GM21723 (cell line): Measurements from ENCODE around the gene KCNRG.
A peak's percentile ranks its signal among the peaks of the same experiment; 100 is the strongest.
"Not testable (repeated sequence)": the region's sequence is repeated elsewhere in the genome, so short reads cannot be mapped to it uniquely, and the experiment has no call there.

ENCODE experiments used
- ATAC-seq: cut with Tn5 transposase; IDR thresholded peaks from one replicate; pipeline ENCODE4 v1.9.1; 2021; ENCODE audit warnings: mild to moderate bottlenecking, moderate library complexity; ENCODE audit not compliant: unreplicated experiment

Gene KCNRG

DNA sequence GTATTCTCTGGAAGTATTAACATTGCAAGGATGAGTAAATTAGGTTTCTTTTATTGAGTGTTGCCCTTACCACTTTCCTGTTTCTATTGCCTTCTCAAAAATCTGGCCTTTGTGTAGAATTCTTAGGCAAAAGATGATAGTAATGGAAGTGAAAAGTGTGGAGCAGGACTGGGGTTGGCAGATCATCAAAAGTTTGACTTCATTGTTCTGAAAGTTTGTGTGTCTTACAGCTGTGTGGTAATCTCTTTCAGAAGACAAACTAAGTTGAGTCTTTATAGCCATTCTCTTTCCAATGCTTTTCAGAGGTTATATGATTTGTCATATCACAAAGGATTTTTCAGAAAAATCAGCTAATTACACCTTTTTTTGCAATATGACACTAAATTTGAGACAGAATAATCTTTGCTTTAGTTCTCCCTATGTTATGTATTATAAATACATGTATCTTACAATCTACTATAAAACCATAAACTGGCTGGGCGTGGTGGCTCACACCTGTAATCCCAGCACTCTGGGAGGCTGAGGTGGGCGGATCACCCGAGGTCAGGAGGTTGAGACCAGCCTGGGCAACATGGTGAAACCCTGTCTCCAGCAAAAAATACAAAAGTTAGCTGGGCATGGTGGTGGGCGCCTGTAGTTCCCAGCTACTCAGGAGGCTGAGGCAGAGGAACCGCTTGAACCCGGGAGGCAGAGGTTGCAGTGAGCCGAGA, 8.7 kb upstream of the KCNRG start:
- no peak for ATAC-seq

DNA sequence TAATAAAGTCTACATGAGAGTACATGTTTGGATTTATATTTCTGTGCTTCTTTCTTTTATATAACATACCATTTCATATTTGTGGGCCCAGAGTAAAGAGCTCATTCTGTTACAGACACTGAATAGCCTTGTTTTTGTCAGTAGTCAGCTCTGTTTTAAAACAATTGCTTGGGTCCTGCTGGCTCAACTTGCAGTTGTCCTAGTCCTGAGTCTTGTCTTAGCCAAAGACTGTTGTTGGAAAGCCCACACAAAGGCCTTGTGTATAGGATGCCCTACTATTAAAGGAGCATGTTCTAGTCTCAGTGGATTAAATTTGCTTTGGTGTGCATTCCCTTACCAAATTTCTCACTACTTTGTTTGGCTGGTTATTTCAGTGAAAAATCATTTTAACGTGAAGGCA, 3.8 kb upstream of the KCNRG start:
- ATAC-seq, result no peak

DNA sequence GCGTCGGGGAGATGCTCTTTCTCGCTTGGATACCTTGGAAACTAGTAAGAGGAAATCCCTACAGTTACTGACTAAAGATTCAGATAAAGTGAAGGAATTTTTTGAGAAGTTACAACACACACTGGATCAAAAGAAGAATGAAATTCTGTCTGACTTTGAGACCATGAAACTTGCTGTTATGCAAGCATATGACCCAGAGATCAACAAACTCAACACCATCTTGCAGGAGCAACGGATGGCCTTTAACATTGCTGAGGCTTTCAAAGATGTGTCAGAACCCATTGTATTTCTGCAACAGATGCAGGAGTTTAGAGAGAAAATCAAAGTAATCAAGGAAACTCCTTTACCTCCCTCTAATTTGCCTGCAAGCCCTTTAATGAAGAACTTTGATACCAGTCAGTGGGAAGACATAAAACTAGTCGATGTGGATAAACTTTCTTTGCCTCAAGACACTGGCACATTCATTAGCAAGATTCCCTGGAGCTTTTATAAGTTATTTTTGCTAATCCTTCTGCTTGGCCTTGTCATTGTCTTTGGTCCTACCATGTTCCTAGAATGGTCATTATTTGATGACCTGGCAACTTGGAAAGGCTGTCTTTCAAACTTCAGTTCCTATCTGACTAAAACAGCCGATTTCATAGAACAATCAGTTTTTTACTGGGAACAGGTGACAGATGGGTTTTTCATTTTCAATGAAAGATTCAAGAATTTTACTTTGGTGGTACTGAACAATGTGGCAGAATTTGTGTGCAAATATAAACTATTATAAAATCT, 2.7 kb upstream of the KCNRG start:
- ATAC-seq, result no peak

DNA sequence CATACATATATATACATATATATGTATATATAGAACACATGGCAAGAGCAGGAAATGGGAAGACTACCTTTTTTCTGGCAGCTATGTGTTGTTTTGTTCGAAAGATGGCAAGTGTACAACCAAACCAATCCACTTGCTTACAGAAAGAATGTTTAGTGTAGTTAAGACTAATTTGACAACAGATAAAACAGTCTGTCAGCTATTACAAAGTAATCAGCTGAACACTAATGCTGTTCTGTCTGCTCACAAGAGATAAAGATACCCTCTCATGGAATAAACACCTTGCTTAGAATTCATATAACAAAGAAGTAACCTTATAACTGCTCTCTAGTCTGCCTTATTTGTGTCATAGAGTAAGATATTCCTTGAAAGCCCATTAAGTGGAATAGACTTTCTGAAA, 858 bp upstream of the KCNRG start:
- no peak for ATAC-seq

DNA sequence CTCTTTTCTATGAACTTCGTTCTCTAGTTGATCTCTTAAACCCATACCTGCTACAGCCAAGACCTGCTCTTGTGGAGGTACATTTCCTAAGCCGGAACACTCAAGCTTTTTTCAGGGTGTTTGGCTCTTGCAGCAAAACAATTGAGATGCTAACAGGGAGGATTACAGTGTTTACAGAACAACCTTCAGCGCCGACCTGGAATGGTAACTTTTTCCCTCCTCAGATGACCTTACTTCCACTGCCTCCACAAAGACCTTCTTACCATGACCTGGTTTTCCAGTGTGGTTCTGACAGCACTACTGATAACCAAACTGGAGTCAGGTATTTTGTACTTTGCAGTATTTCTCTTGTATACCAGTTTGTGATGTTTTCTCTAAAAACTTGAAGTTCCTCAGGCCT, 506 bp downstream of the KCNRG start:
- ATAC-seq, result no peak

DNA sequence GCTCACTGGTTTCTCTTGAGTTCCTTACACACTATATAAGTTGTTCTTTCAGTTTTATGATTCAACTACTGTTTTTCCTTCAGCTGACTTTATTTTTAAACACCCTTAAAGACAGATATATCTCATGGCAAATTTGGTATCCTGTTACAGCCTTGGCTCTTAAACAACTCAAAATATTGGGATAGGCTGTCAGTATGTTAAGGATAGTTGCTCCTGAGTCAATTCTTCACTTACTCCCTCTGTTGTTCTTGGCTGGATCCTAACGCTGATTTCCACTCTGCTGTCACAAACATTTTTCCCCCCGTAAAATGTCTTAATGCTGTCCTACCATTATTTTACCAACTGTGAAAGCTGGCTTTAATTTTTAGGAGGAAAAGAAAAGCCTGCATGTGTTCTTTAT, 1.2 kb downstream of the KCNRG start:
- no peak for ATAC-seq

DNA sequence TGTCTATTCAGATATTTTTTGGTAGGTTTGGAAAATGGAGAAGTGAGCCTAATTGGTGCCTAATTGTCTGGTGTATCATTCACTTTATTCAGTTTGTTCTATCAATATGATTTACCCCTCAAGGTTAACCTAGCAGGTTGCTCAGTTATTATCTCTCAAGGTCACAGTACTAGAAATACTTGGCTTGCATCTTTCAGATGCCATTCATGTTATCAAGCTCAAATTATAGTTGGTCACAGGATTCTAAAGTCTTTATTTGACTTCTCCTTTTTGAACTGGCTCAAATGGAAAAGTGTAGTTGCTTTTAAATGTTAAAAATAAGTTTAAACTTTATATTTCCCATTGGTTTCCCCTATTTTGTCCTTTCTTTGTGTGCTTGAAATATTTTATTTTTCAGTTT, 2.6 kb downstream of the KCNRG start:
- ATAC-seq, result no peak

DNA sequence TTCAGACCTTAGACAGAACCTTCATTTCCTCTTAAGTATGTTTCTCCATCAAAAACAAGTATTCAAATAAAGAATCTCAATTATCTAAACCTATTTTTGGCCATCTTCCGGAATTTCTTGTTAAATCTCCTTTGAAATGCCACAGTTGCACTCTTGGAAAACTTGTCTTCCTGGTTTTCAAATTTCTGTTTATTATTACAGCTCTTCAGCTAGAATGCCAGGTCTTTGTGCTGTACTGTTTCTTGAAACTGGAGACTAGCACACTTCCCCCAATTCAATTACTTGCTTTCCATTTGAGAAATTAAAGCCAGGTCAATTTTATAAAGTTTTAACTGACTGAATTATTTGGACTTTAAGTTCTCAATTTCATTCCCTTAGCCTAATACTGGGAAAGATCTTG, 10.2 kb downstream of the KCNRG start:
- no peak for ATAC-seq

DNA sequence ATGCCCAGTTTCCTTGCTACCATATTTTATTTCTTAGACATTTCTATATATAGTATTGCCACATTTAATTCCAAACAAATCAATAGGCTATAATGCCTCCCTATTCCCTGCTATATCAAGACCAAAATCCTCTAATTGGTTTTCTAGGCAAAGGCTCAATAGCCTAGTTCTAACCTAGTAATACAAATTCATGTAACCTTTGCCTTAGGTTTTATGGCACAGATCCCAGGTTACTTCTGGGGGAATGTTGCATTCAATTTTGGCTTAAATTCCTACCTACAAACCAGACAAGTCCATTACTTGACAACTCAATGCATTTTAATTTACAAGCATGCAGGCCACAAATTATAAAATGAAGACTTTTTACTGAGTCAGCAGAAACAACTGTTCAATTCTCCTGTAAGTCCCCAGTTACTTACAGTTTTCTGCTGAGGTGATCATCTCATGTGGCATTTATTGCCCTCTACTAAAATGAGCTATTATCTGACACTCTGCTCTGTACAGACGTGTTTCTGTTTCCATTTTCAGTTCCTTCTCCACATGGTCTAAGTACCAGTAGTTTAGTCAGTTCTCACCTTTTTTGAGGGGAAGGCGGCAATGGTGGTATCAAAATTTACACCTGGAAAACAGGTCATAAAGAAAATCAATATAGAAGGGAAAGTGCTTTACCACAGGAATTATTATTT, 11.7 kb downstream of the KCNRG start:
- ATAC-seq, result peak; percentile 99

DNA sequence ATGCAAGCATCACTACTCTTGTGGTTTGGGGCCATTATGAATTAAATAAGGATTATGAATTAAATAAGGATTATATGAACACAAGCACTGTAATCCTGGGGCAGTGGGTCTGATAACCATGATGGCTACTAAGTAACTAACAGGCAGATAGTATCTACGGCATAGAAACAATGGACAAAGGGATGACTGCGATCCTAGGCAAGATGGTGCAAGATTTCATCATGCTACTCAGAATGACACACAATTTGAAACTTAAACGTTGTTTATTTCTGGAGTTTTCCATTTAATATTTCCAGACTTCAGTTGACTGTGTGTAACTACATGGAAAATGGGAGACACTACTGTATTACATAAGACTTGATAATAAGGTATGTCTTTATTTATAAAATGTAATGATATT, 15.1 kb downstream of the KCNRG start:
- ATAC-seq, result no peak

DNA sequence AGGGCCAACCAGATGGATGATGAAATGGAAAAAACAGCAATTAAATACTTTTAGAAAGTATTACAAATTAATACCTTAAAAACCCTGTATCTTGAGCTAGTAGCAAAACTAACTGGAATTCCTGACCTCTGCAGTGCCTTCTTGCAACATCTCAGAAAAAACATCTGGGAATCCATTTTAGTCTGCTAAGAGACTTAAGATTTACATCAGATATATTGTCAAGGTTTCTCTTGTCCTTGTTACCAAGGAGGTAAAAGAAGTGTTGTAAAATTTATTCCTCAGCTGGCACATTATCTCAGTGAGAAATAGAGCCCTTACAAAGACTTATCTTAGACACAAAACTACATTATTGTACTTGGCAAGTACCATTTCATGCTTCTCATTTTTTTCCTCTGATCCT, 18.5 kb downstream of the KCNRG start:
- ATAC-seq, result no peak

DNA sequence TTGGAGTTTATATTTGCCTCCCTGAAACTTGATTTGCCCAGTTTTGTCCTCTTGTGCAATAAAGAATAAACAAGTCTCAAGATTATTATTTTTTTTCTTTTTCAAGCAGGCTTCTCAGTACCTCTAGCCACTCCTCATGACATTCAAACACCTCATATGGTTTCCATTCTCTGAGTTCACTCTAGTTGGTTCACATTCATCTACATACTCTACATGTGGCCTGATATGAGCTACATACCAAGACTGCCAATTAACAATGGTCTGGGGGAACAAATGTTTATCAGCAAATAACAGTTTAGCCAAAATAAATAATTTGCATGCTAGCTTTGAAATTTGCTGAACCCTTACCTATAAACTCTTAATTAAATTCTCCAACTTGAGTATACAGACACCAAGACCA, 22.5 kb downstream of the KCNRG start:
- no peak for ATAC-seq

DNA sequence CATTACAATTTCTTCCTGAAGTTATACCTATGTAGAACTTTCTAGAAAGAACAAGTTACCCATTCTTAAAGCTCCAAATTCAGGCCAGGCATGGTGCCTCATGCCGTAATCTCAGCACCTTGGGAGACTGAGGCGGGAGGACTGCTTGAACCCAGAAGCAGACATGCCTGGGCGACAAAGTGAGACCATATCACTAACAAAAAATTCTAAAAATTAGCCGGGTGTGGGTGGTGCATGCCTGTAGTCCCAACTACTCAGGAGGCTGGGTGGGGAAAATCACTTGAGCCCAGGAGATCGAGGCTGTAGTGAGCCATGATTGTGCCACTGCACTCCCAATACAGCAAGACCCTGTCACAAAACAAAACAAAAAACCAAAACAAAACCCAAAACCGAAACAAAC, 23.0 kb downstream of the KCNRG start:
- no peak for ATAC-seq

DNA sequence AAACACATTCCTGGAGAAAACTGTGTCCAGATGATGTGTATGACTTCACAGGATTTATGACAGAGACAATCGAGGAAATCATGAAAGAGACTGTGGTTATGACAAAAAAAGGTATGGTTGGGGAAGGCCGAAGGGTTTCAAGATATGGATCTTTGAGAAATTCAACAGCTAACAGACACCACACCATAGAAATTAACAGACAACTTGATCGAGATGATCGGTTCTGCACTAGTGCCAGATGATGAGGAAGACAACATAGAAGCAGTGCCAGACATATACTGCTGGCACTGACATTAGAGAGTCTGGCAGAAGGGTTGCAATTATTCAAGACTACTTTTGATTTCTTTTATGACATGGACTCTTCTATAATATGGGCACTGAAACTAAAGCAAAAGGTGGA, 37.2 kb downstream of the KCNRG start:
- no peak for ATAC-seq

DNA sequence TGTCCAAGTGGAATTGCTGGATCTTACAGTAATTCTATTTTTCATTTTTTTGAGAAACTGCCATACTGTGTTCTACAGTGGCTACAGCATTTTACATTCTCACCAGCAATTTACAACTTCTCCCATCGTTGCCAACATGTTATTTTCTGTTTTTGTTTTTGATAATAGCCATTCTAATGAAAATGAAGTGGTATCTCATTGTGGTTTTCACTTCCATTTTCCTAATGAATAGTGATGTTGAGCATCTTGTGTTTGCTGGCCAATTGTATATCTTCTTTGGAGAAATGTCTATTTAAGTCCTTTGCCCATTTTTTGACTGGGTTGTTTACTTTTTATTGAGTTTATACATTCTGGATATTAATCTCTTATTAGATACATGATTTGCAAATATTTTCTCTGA, 38.6 kb downstream of the KCNRG start:
- no peak for ATAC-seq

DNA sequence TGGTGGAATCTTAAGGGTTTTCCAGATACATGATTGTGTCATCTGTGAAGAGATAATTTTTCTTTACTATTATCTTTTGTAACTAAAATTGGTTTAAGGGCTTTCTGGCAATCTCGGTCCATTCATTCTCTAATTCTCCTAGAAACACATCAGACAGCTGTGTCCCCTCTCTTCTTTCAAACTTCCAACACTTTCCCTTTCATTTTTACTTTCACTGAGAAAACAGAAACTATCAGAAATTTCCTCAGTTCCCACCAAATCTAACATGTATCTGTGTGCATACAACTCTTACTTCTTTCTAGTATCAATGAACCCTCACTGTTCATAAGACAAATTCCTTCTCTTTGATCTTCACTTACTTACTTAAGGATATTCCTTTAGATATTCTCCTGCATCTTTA, 40.2 kb downstream of the KCNRG start:
- no peak for ATAC-seq

DNA sequence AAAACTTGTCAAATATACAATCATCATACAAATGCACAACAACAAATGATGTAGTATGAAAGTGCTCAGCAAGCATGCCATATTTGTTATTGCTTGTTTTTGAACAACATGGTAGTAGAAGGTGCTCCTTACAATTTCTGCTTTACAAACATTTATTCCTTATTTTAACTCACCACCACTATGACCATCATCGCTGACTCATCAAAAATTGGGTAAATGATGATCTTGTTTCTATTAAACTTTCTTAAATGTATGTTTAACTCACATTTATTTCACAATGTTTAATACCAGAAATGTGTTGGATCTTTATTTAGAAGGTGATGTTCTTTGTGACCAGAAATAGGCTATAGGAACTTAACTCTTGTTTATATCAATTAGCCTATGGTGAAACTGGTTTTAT, 45.5 kb downstream of the KCNRG start:
- no peak for ATAC-seq

DNA sequence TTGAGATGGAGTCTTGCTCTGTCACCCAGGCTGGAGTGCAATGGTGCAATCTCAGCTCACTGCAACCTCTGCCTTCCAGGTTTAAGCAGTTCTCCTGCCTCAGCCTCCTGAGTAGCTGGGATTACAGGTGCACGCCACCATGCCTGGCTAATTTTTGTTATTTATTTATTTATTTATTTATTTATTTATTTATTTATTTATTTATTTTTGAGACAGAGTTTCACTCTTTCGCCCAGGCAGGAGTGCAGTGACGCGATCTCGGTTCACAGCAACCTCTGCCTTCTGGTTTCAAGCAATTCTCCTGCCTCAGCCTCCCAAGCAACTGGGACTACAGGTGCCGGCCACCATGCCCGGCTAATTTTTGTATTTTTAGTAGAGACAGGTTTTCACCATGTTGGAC, 47.1 kb downstream of the KCNRG start:
- not testable (repeated sequence) for ATAC-seq

DNA sequence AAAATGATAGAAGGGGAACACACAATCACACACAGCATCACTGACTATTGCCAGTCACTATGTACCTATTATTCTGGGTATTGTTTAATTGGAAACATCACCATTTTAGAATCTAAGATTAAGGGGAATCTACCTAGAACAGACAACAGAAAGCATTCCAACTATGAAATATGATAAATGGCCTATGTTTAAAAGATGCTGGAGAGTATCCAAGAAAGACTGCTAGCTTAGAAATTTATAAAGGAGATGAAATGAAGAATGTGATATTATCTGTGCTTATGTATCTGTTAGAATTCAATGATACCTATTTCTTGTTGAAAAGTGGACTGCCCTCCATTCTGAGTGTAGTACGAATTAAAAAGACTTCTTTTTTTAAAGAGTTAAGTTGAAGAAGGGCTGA, 50.5 kb downstream of the KCNRG start:
- no peak for ATAC-seq

DNA sequence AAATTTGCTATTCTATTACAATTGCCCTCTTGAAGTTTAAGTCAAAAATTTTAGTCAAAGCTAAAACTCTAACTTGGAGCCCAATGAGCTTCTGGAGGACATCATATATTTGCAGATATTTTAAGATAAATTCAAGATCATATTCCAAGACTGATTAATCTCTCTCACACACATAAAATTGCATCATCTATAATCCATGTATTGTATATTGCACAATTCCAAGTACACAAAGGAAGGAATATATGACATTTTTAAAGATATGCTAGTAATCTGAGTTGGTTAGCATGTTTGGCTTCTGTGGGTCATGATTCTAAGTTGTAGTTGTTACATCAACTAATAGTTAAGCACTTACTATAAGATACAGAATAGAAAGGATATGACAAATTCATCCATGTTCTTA, 53.3 kb downstream of the KCNRG start:
- ATAC-seq, result no peak

DNA sequence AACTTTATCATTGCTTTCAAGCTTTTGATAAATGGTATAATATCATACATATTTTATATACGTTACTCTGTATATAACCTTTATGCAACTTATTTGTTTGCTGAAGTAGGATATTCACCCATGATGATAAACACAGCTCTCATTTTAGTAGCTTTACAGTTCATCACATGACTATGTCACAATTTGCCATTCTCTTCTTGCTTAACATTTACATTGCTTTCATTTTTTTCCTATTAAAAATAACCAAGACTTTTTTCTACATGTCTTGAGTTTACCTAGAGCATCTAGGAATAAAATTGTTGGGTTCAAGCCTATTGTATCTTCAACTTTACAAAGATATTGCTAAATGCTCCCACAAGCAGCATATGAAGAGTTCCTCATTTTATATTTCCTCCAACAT, 54.0 kb downstream of the KCNRG start:
- ATAC-seq, result no peak

DNA sequence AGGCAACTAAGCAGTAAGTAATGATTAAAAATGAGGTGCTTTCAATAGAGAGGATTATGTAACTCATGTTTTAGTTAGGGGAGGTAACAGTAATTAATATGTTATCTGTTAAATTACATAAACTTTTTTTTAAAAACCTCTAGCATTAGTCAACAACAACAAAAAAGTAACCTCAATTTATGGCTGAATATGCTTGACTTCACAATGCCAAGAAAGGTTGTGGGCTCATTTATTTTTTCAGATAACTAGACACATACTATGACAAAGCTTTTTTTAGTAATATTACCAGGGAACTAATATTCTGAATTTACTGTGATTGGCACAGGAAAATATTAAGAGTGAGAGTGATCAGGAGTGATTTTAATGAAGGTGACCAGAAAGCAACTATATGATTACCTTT, 54.9 kb downstream of the KCNRG start:
- no peak for ATAC-seq
